A673 (cell line): ENCODE results near the gene ABI3BP.

ENCODE experiments used
- EZH2 ChIP-seq: fragments of 200-600 bp; sonication (generic); IDR thresholded peaks from 2 replicates; pipeline ENCODE4 v1.6.1; 2017; ENCODE audit warnings: borderline replicate concordance, low read depth, mild to moderate bottlenecking, mixed read lengths, antibody characterized with exemption, low read length; ENCODE audit not compliant: poor library complexity, severe bottlenecking
- TF ChIP-seq, protein P1 (sequence below): fragments of 300-800, 200-600 bp; sonication (generic); conservative IDR thresholded peaks from 2 replicates; pipeline ENCODE4 v1.5.1; 2017; ENCODE audit warnings: low read depth, mild to moderate bottlenecking, antibody characterized with exemption, low read length, moderate library complexity, mixed read lengths

DNA sequence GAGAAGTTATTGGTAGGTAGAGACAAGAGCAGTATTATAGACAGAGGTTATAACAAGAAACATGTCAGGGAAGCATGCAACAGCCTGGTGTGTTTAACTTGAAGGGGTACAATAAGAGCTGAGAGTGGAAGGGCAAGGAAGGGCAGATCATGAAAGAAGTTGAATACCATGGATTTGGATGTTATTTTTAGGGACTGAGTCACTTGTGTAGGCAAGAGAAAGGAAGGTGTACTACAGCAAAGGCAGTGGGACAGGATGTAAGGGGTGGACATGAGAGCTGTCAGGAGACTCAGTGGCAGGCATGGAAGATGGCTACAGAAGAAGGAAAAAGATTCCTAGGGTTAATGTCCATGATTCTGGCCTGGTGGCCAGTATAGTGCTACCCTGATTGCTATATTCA is 217.6 kb downstream of the ABI3BP start:
- TF ChIP-seq EZH2: no peak
- TF ChIP-seq, protein P1, sequence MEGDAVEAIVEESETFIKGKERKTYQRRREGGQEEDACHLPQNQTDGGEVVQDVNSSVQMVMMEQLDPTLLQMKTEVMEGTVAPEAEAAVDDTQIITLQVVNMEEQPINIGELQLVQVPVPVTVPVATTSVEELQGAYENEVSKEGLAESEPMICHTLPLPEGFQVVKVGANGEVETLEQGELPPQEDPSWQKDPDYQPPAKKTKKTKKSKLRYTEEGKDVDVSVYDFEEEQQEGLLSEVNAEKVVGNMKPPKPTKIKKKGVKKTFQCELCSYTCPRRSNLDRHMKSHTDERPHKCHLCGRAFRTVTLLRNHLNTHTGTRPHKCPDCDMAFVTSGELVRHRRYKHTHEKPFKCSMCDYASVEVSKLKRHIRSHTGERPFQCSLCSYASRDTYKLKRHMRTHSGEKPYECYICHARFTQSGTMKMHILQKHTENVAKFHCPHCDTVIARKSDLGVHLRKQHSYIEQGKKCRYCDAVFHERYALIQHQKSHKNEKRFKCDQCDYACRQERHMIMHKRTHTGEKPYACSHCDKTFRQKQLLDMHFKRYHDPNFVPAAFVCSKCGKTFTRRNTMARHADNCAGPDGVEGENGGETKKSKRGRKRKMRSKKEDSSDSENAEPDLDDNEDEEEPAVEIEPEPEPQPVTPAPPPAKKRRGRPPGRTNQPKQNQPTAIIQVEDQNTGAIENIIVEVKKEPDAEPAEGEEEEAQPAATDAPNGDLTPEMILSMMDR: no peak
